GM12865 (cell line): ENCODE data around the gene SUOX.

Source experiments
- DNase-seq: peaks from one replicate; pipeline ENCODE4 v3.0.0; 2010; ENCODE audit warnings: low read depth
- H3K4me3 ChIP-seq: 2 replicates; pipeline ENCODE4 v1.5.1; 2011; ENCODE audit warnings: mild to moderate bottlenecking, low read depth, low read length, control low read depth
- CTCF ChIP-seq: IDR thresholded peaks from 2 replicates; pipeline ENCODE4 v1.5.1; 2011; ENCODE audit warnings: low read length, control low read depth, low read depth, inconsistent platforms; ENCODE audit not compliant: insufficient read depth; ENCODE audit errors: missing control alignments

SUOX gene

DNA sequence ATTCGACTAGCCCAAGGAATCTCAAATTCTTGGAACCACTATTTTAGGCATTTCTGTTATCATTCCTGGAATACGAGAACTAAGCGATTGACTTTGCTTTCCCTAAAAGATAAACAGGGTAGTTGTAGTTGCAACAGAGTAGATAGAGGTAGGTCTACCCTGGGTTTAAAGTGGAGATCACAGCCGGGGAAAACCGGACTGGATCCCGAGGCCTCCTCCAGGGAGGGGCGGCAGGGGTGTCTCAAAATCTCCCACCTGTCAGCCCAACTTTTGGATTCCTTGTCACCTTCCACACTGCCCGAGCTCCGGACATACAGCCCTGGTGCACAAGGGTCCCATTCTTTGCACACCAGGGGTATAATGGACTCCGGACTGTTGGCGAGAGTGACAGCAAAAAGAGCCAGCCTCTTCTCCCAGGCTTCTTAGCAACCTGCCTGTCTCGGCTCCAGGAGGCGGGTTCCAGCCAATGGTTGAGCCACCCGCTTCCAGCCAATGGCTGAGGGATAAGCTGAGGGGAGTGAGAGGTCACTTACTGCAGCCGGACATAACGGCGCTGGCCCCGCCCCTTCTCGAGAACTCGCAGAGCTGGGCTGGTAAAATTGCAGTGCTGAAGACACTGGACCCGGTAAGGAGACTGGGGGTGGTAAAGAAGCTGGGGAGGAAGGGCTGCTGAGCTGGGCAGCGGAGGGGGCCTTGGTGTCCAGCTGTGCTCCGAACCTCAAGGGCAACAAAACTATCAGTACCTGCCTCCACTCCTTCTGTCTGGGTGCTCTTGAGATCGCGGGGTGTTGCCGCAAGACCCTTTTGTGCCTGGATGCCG, at the start of gene SUOX:
TSS of gene SUOX (plus strand) at position 562 of the 820 bp plus-strand sequence. CDS start 4,946 bp downstream, outside the sequence.
- TF ChIP-seq CTCF = no peak
- peak within 1 kb of the TSS; percentile 86 for H3K4me3 ChIP-seq
- DNase-seq = peak; percentile 97

DNA sequence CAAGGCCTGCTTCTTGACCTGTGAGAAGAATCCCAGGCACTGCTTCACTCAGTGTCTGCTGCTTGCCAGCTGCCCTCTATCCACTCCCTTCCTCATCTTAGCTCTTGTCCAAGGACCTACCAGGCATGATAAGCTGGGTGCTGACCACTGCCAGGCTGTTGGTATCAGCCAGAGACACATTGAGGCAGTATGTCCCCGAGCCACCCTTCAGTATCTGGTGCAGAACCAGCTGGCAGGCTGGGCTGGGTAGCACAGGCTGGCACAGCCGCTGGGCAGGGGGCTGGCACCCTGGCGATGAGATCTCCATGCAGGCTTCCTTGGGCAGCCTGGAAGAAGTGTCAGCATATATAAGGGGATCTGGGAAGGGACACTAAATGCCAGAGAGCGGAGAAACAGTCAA, 41.7 kb upstream of the SUOX start:
- no peak for DNase-seq
- no peak overlapping the region for H3K4me3 ChIP-seq

DNA sequence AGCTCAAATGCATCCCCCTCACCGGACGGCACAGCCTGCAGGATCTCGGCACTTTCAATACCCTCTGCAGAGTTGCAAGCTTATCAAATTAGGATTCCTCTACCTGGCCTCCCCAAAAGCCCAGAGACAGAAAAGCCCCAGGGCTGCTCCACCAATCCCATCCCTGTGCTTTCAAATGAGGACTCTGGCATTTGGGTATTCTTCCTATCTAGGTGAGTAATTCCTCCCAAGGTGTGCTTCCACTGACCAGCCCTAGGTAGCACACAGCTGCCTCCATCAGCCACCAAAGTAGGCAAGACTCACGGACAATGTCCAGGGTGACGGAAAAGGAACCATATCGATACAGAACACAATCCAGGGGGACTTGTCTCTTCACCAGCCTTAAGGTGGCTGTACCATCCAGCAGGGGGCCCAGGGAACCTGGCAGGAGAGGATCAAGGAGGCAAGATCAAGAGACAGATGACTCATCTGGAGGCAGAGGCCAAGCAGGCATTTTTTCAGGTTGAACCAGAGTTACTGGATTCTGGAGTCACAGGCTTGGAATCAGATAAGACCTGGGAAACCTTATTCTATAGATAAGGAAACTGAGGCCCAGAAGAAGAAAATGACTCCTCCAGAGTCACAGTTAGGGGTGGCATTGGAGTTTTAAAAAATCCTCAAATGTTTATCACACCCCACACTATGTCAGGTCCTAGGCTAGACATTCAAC, 41.1 kb upstream of the SUOX start:
- peak; percentile 39 for TF ChIP-seq CTCF
- no peak overlapping the region for H3K4me3 ChIP-seq
- DNase-seq = peak; percentile 44

More for the DNA sequence above, 41.7 kb upstream of the SUOX start:
- TF ChIP-seq CTCF = no peak

DNA sequence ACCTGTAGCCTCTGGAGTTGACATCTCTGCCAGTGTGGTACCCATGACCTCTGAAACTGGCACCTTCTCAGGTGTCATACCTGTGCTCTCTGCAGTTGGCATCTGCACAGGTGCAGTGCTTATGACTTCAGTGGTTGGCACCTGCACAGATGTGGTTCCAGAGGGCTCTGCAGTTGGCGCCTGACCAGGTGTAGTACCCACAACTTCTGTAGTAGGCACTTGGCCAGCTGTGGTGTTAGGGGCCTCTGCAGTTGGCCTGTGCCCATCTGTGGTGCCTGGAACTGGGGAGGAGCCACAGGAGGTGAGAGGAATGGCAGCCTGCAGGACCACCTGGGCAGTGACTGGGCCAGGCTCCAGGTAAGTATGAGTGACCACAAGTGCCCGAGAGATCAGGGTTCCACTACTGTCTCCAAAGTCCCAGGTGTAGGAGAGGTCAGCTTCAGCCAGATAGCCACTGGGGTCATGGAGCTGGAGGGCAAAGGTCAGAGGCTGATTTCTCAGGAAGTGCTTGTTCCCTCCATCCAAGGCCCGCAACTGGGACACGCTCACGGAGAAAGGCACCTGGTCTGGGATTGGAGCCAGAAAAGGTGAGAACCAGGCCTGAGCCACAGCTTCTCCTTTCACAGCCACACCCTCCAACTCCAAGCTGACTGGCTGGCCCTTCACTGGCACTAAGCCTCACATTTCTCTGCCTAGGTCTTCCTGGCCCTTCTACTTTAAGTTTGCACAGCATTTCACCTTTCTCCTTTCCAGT, 39.8 kb upstream of the SUOX start:
- no peak for DNase-seq

DNA sequence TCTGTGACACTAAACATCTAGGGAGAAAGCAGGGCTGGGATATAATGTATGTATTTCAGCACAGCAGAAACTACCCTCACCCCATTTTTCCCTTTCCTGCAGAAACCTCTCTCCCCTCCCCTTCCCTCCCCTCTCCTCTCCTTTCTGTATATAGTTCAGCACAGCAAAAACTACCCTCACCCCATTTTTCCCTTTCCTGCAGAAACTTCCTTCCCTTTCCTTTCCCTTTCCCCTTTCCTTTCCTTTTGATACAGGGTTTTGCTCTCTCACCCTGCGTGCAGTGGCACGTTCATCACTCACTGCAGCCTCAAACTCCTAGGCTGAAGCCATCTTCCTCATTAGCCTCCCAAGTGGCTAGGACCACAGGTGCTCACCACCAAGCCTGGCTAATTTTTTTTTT, 33.3 kb upstream of the SUOX start:
- no peak for TF ChIP-seq CTCF
- no peak for DNase-seq
- H3K4me3 ChIP-seq = no peak overlapping the region

More for the DNA sequence above, 39.8 kb upstream of the SUOX start:
- no peak overlapping the region for H3K4me3 ChIP-seq
- TF ChIP-seq CTCF = no peak

DNA sequence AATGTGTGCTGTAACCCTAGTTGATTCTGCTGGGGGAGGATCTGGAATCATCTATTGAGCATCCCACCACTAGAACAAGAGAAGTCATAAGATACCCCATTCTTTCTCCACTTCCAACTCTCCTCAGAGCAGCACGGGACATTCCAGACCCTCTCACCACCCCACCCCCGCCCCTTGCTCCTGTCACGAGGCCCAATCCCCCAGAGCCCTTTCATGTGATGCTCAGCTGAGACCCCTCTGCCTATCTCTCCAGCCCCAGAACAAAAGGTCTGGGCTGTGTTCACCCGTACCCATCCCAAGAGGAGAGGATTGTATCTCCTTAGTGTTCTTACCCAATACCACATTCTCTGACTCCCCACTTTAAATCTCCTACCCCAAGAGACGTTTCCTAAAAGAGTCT, 31.8 kb upstream of the SUOX start:
- H3K4me3 ChIP-seq = no peak overlapping the region
- DNase-seq = no peak
- TF ChIP-seq CTCF = no peak
